ENCODE data around the gene TTC14.

TTC14 gene, protein sequence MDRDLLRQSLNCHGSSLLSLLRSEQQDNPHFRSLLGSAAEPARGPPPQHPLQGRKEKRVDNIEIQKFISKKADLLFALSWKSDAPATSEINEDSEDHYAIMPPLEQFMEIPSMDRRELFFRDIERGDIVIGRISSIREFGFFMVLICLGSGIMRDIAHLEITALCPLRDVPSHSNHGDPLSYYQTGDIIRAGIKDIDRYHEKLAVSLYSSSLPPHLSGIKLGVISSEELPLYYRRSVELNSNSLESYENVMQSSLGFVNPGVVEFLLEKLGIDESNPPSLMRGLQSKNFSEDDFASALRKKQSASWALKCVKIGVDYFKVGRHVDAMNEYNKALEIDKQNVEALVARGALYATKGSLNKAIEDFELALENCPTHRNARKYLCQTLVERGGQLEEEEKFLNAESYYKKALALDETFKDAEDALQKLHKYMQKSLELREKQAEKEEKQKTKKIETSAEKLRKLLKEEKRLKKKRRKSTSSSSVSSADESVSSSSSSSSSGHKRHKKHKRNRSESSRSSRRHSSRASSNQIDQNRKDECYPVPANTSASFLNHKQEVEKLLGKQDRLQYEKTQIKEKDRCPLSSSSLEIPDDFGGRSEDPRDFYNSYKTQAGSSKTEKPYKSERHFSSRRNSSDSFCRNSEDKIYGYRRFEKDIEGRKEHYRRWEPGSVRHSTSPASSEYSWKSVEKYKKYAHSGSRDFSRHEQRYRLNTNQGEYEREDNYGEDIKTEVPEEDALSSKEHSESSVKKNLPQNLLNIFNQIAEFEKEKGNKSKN

GRCh38 chr3:180601688-180602666 lies at the start of gene TTC14:
Gene TTC14, plus strand, starts transcription at chr3:180602163. Its CDS starts 99 bp downstream, at chr3:180602262.
- Histone ChIP-seq H3K4me3 (ENCODE audit: insufficient read length, low read depth) (peak within 1 kb of the TSS; percentile 90), H3K9me3 (ENCODE audit: insufficient read depth, low read length) (no peaks in the 10 kb centered on the region), H3K9ac (ENCODE audit: insufficient read length, low read depth) (peak within 1 kb of the TSS; percentile 91), H3K27me3 (ENCODE audit: insufficient read depth, insufficient read length) (no peaks in the 10 kb centered on the region), H3K36me3 (ENCODE audit: insufficient read depth, insufficient read length, low read length) (peaks cover 36% of the 10 kb centered on the region), H3K4me1 (ENCODE audit: insufficient read depth, insufficient read length) (no peaks in the 10 kb centered on the region)
- TF ChIP-seq YY1 (IDR thresholded peaks at IDR 0.05; ENCODE audit: insufficient read depth, insufficient read length), result no peak
- no peak for TF ChIP-seq SUZ12 (IDR thresholded peaks at IDR 0.05; ENCODE audit: extremely low read depth, insufficient read depth, insufficient read length)
- no peak for TF ChIP-seq ZNF274 (IDR thresholded peaks at IDR 0.05; ENCODE audit: low read depth, low read length)
- DNase-seq (ENCODE audit: low read depth, low spot score), result peak; percentile 87

DNA sequence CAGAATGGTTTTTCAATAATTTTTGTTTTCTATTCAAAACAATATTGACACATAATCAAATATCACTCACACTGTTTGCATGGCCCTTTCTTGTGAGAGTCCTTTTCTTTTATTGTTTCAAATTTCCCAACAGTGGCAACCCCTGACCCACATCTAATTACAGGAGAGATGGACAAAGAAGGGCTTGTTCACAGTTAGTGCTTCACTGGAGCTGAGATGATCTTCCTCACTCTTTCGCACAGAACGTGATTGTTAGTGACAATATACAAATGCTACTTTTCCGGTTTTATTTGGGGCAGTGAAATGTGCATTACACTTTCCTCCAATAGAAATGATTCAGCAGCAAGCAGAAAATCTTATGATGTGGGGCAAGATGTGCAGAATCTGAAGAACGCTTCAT lies 38.6 kb upstream of the TTC14 start:
- H3K9ac ChIP-seq (ENCODE audit: insufficient read length, low read depth), result no peak overlapping the region
- H3K4me3 ChIP-seq (ENCODE audit: insufficient read length, low read depth), result no peak overlapping the region
- H3K36me3 ChIP-seq (ENCODE audit: insufficient read depth, insufficient read length, low read length), result no peaks in the 10 kb centered on the region
- 0 out of 2 replicates have a peak, but pooled peaks cover 9% of the 10 kb centered on the region for H3K9me3 ChIP-seq (ENCODE audit: insufficient read depth, low read length)
- no peaks in the 10 kb centered on the region for H3K27me3 ChIP-seq (ENCODE audit: insufficient read depth, insufficient read length)
- DNase-seq (ENCODE audit: low read depth, low spot score), result no peak
- no peaks in the 10 kb centered on the region for H3K4me1 ChIP-seq (ENCODE audit: insufficient read depth, insufficient read length)
- TF ChIP-seq SUZ12 (IDR thresholded peaks at IDR 0.05; ENCODE audit: extremely low read depth, insufficient read depth, insufficient read length) (no peak), ZNF274 (IDR thresholded peaks at IDR 0.05; ENCODE audit: low read depth, low read length) (no peak), YY1 (IDR thresholded peaks at IDR 0.05; ENCODE audit: insufficient read depth, insufficient read length) (no peak)

DNA sequence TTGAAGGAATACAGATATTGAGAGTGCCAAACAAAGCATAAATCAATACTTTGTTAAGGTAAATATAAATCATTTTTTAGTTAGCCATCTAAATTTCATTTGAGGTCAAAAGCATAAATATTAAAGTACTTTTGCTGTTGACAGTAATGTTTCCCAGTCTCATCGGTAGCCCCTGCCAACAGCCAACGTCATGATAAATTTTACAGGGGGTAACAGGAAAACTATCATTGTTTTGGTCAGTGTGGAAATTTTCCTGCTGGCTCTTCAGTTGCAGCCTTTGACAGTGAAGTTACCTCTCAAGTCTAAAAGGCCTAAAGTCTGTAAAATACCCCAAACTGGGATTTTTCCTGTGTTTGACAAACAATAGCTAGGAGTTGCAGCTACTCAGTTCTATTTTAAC lies 37.3 kb upstream of the TTC14 start:
- Histone ChIP-seq H3K4me3 (ENCODE audit: insufficient read length, low read depth) (no peak overlapping the region), H3K4me1 (ENCODE audit: insufficient read depth, insufficient read length) (no peaks in the 10 kb centered on the region), H3K27me3 (ENCODE audit: insufficient read depth, insufficient read length) (no peaks in the 10 kb centered on the region), H3K9ac (ENCODE audit: insufficient read length, low read depth) (no peak overlapping the region), H3K9me3 (ENCODE audit: insufficient read depth, low read length) (0 out of 2 replicates have a peak, but pooled peaks cover 9% of the 10 kb centered on the region), H3K36me3 (ENCODE audit: insufficient read depth, insufficient read length, low read length) (no peaks in the 10 kb centered on the region)
- TF ChIP-seq YY1 (IDR thresholded peaks at IDR 0.05; ENCODE audit: insufficient read depth, insufficient read length) (no peak), SUZ12 (IDR thresholded peaks at IDR 0.05; ENCODE audit: extremely low read depth, insufficient read depth, insufficient read length) (no peak), ZNF274 (IDR thresholded peaks at IDR 0.05; ENCODE audit: low read depth, low read length) (no peak)
- no peak for DNase-seq (ENCODE audit: low read depth, low spot score)

DNA sequence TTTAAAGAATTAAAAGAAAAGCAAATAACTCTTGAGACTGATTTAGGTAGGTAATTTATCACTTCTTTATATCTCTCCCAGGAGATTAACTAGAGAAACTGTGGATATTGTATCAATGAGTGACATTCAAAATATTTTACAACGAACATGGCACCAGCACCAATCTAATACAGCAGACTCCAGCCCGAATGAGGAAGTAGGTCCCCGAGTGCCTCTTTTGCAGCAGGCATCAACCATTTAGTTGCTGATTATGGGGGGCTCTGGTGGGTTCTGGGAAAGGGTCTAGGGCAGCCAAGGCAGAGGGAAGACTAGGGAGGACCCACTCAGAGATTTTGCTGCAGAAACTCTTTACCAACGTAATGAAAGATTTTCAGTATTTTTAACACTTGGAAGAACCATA lies 31.7 kb upstream of the TTC14 start:
- Histone ChIP-seq H3K4me3 (ENCODE audit: insufficient read length, low read depth) (no peak overlapping the region), H3K9me3 (ENCODE audit: insufficient read depth, low read length) (no peaks in the 10 kb centered on the region), H3K9ac (ENCODE audit: insufficient read length, low read depth) (no peak overlapping the region), H3K4me1 (ENCODE audit: insufficient read depth, insufficient read length) (no peaks in the 10 kb centered on the region), H3K36me3 (ENCODE audit: insufficient read depth, insufficient read length, low read length) (no peaks in the 10 kb centered on the region), H3K27me3 (ENCODE audit: insufficient read depth, insufficient read length) (no peaks in the 10 kb centered on the region)
- no peak for DNase-seq (ENCODE audit: low read depth, low spot score)
- TF ChIP-seq SUZ12 (IDR thresholded peaks at IDR 0.05; ENCODE audit: extremely low read depth, insufficient read depth, insufficient read length), result no peak
- no peak for TF ChIP-seq ZNF274 (IDR thresholded peaks at IDR 0.05; ENCODE audit: low read depth, low read length)

DNA sequence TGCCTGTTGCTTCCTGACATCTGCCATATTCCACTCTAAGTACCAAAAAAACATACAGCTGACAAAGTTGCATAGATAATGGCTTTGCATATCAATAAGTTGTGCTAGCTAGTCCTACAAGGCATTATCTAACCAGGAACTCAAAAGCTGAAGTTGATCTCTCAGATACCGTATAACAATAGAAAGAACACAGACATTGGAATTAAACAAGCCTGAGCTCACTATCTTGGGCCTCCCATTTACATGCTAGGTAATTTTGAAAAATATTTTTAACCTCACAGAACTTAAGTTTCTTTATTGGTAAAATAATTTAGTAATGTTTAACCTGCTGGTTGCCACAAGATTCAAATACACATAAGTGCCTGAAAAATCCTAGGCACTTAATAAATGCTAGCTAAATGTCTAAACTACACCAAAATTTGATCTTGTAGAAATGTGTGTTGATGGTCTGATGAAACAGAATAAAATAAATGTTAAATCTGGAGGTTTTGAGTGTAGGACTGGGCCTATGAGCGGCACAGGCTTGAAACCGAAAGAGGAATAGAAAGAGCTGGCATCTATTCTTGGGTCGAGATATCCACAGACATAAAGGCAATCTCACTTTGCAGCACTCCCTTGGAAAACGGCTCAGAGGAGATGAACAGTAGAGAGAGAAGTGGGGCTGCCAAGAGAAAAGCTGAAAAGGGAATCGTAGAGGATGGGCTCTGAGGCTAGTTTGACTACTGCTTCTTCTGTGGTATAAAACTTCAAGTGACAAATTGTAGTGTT lies 29.9 kb upstream of the TTC14 start:
- no peaks in the 10 kb centered on the region for H3K27me3 ChIP-seq (ENCODE audit: insufficient read depth, insufficient read length)
- no peak for DNase-seq (ENCODE audit: low read depth, low spot score)

DNA sequence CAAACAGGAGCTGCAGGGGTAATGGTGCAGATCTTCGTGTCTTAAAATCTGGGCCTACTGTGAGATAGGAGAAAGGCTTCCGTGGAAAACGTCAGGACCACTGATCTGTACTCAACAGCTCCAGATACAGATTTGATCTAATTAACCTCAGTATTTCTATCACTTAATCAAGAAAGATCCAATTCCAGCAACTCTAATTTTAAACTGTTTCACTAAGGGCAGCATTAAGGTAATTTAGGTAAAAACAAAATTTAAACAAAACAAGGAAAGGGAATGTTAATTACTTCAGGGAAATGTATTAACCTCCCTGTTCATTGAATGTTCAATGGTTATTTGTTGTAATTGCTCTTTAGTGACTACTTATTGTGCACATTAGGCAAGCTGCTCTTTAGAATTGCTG lies 26.4 kb upstream of the TTC14 start:
- Histone ChIP-seq H3K36me3 (ENCODE audit: insufficient read depth, insufficient read length, low read length) (no peaks in the 10 kb centered on the region), H3K9ac (ENCODE audit: insufficient read length, low read depth) (no peak overlapping the region)

More for the DNA sequence above, 29.9 kb upstream of the TTC14 start:
- Histone ChIP-seq H3K36me3 (ENCODE audit: insufficient read depth, insufficient read length, low read length) (no peaks in the 10 kb centered on the region), H3K4me3 (ENCODE audit: insufficient read length, low read depth) (no peak overlapping the region), H3K9me3 (ENCODE audit: insufficient read depth, low read length) (no peaks in the 10 kb centered on the region), H3K9ac (ENCODE audit: insufficient read length, low read depth) (no peak overlapping the region), H3K4me1 (ENCODE audit: insufficient read depth, insufficient read length) (no peaks in the 10 kb centered on the region)
- TF ChIP-seq SUZ12 (IDR thresholded peaks at IDR 0.05; ENCODE audit: extremely low read depth, insufficient read depth, insufficient read length) (no peak), YY1 (IDR thresholded peaks at IDR 0.05; ENCODE audit: insufficient read depth, insufficient read length) (no peak), ZNF274 (IDR thresholded peaks at IDR 0.05; ENCODE audit: low read depth, low read length) (no peak)

More for the DNA sequence above, 26.4 kb upstream of the TTC14 start:
- Histone ChIP-seq H3K9me3 (ENCODE audit: insufficient read depth, low read length) (no peaks in the 10 kb centered on the region), H3K4me1 (ENCODE audit: insufficient read depth, insufficient read length) (no peaks in the 10 kb centered on the region), H3K4me3 (ENCODE audit: insufficient read length, low read depth) (no peak overlapping the region), H3K27me3 (ENCODE audit: insufficient read depth, insufficient read length) (no peaks in the 10 kb centered on the region)
- TF ChIP-seq YY1 (IDR thresholded peaks at IDR 0.05; ENCODE audit: insufficient read depth, insufficient read length), result no peak
- no peak for TF ChIP-seq SUZ12 (IDR thresholded peaks at IDR 0.05; ENCODE audit: extremely low read depth, insufficient read depth, insufficient read length)
- no peak for TF ChIP-seq ZNF274 (IDR thresholded peaks at IDR 0.05; ENCODE audit: low read depth, low read length)
- no peak for DNase-seq (ENCODE audit: low read depth, low spot score)
